LHCN-M2 (cell line): ENCODE measurements around the gene ZNF660. TPM values are rescaled to one million over a fixed set of nuclear protein-coding genes. Genes with fewer than 3 reads are reported as not detected.
A peak's percentile ranks its signal among the peaks of the same experiment; 100 is the strongest.
"Not testable (repeated sequence)": the region's sequence is repeated elsewhere in the genome, so short reads cannot be mapped to it uniquely, and the experiment has no call there.

Experiments
- DNase-seq: peaks from one replicate; pipeline ENCODE4 v3.0.0-alpha.2; 2012; ENCODE audit warnings: low read depth
- polyA plus RNA-seq: library from polyadenylated mRNA; unstranded; fragments of >200 nt; gene quantifications from one replicate; pipeline ENCODE4 v1.2.1, GENCODE V29; 2012; ENCODE audit warnings: missing spikeins
- total RNA-seq: library from RNA; depleted of rRNA; stranded (reverse); fragments of >200 nt; gene quantifications from 2 replicates; pipeline ENCODE4 v1.2.3, GENCODE V29; 2014; rRNA removed

The ZNF660 gene
- total RNA-seq: 2.9 and 4.0 TPM in 2 replicates
- polyA plus RNA-seq: 1.0 TPM

DNA sequence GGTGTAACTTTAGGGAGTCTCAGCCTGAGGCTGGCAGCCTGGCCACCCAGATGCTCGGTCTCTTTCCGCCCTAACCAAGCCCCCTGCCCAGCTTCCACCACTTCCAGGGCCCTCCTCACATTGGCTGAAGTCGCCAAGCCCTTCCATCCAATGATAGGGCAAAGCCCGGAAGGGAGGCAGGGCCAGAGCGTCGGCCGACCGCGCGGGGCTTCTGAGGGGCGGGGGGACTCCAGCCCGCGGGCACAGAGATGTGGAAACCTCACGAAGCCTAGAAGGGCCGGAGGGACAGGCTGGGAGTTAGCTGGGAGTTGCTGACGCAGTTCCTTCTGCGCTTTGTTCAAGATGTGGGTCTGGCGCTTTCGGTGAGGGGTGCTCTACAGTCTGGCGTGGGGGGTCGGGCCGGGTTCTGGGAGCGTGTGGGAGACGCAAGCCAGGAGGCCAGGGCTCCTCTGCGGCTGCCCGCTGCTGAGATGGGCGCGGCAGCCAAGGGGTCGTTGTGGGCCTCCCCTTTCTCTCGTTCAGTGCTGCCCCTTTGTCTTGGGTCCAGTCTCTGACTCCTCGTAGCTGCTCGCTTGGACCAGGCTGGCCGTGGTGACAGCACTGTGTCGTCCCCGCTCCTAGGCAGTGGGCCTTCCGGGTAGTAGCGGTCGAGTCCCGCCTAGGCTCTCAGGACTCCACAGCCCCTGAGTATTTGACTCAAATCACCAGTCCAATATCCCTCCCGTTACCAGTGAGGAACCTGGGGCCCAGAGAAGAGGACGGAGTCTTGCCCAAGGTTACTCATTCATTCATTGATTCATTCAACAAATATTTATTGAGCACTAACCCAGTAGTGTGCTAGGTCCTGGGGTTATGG lies at the start of gene ZNF660:
Gene ZNF660 (plus strand): TSS at position 319 of the 856 bp plus-strand sequence. CDS start 9,230 bp downstream, outside the sequence.
- peak; percentile 81 for DNase-seq

DNA sequence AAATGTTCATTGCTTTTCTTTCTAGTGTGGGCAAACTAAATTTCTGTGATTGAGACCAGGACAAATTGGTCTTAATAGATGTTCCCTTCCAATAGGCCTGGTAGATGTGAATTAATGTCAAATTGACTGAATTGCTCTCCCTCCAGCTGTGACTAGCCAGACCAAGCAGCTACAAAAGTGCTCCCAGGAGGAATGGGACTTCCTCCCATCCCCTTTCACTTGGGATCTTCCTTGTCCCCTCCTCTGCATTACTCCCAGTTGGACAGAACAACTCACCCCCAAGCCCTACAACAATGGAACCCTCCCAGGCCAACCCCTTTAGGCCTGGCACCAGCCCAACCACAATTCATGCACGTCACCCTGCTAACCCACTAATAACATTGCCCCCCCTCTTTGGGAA lies 49.4 kb upstream of the ZNF660 start:
- DNase-seq: no peak

DNA sequence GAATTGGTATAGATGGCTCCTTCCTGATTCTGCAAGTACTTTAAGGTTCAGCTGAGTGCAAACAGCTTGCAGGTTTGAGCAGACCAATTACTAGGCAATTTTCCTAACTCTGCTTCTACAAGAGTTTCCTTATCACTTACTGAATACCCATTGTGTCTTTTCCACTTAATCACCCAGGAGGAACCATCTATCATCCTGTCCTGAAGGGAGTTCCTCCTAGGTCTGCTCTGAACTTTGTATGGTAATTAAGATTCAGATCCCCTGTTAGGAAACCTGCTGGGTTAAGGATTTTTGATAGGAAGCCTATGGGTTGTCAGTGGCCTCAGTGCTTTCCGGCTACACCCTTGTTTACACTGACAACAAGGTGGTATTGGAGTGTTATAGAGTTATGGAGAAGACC lies 40.0 kb upstream of the ZNF660 start:
- DNase-seq: not testable (repeated sequence)

DNA sequence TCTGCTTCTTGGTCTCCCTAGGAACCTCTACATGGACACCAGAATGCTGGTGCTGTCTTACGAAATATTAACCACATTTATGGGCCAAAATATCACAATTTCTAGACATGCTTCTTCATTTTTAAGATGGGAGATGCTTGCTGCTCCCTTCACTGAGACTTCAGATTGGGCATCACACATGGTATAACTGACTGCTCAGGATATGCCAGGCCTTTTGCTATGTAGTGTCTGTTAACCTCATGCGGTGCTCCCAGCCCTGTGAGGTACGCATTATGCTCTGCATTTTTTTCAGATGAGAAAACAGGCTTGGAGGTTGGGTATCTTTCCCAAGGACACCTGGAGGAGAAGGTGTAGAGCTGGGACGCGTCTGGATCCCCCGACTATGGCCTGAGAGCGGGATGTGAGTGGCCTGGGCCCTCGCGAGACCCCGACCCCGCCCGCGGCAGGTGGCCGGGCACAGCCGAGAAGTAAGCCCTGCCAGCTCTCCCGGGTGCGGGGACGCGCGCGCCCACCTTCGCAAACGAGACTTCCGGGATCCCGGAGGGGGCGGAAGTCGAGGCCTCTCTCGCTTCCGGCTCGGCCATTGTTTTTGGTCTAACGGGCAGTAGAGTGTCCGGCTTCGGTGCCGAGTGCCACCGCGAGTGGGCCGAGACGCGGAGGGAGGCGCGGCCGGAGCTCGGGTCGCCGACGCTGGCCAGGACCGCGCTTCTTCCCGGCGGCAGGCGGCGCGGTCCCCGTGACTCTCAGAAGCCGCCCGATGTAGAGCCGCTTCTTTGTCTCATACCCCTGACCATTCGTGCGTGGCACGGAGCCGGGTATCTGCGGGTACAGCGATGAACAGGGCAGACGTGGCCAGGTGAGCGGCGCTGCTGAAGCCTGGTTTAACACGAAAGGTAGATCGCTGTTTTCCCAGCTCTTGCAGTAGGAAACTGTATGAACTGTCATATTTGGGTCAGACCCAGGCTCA lies 29.9 kb upstream of the ZNF660 start, which contains the start of gene ZKSCAN7:
Gene ZKSCAN7 (plus strand): TSS at position 568 of the 967 bp plus-strand sequence. CDS start 1,855 bp downstream, outside the sequence.
- DNase-seq: peak; percentile 60

DNA sequence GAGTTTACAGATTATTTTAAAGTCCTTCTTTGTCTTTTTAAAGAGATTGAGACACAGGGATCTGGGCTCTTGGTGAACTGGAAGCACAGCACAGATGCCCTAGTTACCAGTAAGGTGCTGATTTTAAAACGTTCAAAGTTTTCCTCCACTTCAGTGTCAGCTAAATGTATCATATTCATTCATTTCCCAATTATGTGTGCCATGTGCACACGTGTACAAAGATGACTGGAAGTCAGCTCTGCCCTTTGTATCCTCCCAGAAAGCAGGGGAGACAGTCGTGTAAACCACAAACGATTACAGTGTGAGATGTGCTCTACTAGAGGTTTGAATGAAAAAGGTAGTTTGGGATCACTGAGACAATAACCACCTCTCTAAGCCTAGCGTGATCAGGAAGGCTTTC lies 29.0 kb upstream of the ZNF660 start:
- peak; percentile 37 for DNase-seq

DNA sequence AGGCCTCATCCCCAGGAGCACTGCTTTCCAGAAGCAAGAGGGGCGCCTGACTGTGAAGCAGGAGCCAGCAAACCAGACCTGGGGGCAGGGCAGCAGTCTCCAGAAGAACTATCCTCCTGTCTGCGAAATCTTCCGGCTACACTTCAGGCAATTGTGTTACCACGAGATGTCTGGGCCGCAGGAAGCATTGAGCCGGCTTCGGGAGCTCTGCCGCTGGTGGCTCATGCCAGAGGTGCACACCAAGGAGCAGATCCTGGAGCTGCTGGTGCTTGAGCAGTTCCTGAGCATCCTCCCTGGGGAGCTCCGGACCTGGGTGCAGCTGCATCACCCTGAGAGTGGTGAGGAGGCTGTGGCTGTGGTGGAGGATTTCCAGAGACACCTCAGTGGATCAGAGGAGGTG lies 27.7 kb upstream of the ZNF660 start:
- no peak for DNase-seq

DNA sequence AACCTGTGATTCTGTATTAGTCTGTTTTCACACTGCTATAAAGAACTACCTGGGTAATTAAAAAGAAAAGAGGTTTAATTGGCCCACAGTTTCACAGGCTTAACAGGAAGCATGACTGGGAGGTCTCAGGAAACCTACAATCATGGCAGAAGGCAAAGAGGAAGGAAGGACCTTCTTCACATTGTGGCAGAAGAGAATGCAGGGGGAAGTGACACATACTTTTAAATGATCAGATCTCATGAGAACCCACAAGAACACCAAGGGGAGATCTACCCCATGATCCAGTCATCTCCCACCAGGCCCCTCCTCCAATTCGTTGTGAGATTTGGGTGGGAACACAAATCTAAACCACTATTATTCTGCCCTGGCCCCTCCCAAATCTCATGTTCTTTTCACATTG lies 23.7 kb upstream of the ZNF660 start:
- no peak for DNase-seq

DNA sequence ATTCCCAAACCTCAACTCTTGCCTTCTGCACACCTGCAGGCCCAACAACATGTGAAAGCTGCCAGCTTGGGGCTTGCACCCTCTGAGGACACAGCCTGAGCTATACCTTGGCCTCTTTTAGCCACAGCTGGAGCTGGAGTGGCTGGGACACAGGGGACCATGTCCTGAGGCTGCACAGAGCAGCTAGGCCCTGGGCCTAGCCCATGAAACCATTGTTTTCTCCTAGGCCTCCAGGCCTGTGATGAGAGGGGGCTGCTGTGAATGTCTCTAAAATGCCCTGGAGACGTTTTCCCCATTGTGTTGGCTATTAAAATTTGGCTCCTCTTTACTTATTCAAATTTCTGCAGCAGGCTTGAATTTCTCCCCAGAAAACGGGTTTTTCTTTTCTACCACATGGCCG lies 22.6 kb upstream of the ZNF660 start:
- no peak for DNase-seq

DNA sequence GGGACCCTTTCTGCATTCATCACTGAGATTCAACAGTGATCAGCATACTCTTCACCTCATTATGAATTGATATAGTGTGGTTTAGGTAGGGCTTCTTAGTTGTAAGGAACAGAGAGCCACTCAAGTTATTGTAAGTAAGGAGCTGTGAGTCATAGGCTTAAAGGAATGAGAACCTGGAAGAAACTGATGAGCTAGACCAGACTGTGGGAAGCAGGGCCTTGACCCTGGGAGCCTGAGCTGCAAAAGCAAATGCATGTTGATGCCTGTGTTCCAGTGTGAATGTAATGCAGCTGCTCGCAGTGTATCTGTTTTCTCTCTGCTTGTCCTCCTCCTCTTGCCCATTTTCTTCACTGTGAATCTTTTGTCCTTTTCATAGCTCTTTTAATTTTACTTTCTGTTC lies 16.2 kb upstream of the ZNF660 start:
- peak; percentile 53 for DNase-seq

DNA sequence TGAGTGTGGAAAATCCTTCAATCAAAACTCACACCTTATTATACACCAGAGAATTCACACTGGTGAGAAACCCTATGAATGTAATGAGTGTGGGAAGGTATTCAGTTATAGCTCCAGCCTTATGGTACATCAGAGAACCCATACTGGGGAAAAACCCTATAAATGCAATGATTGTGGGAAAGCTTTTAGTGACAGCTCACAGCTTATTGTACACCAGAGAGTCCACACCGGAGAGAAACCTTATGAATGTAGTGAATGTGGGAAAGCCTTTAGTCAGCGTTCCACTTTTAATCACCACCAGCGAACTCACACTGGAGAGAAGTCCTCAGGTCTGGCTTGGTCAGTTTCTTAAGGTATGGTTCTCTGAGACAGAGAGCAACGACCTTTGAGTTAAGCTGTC lies 13.7 kb upstream of the ZNF660 start:
- DNase-seq: no peak

DNA sequence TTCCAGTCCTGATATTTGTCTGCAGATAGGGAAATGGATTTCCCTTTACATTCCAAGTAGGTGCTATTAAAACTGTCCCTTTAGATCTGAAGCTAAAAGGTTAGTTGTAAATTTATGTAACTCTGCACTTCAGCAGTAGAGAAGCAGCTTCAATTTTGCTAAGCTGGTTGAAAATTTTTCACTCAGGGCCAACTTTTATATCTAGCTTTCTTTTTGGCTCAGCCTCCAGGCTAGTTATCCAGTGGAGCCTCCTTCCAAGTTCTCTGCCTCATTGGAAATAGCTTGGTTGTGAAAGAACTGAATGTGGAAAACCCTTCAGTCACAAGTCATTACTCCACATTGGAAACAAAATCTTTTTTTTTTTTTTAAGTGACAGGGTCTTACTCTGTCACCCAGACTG lies 8.2 kb upstream of the ZNF660 start:
- no peak for DNase-seq

DNA sequence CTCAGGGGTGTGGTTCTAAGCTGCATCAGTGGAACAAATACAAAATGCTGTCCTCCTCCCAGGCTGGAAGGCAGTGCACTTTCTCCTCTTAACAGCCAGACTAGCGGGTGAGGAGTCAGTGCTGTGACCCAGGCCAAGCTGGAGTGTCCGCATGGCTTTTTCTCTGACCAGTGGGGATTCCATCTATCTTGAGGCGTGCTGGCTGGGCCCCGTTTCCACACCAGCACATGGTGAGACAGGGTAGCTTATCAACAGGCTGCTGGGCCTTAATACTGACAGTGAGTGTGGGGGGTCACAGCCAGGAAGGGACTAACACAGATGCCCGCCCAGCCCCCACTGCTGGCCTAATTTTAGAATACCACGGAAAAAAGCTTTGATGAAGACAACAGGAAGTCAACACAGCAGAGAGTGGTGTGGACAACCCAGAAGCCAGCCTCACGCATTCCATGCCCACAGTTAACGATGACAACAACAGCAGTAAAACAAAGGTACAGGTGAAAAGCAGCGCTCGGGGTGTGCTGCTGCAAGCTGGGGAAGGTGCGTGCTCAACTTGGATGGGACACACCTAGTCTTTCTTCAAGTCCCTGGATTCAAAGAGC lies 7.3 kb upstream of the ZNF660 start:
- DNase-seq: not testable (repeated sequence)

DNA sequence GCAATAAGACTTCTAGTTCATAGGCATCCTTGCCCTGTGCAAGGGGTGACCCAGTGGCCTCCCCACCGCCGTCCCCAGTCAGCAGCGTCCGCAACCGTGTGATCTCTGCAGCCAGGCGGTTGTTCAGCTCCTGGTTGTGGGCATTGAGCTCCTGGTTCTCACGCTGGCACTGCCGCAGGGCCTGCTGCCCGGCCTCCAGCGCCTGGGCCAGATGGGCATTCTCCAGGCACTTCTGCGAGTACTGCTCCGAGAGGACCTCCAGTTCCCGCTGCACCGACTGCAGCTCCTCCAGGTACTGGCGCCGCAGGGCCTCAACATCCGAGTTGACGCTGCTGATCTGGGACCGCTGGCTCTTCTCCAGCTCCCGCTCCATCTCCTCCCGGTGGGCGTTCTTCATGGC lies 6.4 kb upstream of the ZNF660 start:
- DNase-seq: not testable (repeated sequence)

DNA sequence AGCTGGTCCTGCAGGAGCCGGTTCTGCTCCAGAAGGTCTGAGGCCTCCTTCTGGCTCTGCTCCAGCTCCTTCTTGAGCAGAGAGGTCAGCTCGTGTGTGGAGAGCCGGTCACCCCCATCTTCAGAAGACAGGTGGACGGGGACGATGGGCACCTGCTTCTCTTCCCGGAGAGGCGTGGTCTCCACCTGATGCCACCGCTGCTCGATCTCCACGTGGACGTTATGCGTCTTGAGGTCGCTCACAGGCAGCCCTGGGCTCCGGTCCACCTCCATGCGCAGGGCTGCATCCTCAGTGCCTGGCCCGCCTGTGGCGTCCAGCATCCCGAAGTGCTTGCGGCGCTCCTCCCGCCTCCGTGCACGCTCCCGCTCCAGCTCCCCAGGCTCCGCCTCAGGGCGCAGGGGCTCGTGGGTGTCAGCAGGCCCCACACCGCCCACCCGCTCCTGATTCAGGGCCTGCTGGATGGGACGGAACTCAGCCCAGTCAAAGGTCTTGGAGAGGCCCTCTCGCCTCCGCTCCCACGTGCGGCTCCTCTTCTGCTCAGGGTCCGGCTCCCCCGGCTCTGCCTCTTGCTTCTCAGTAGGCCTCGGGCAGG lies 5.7 kb upstream of the ZNF660 start:
- not testable (repeated sequence) for DNase-seq

DNA sequence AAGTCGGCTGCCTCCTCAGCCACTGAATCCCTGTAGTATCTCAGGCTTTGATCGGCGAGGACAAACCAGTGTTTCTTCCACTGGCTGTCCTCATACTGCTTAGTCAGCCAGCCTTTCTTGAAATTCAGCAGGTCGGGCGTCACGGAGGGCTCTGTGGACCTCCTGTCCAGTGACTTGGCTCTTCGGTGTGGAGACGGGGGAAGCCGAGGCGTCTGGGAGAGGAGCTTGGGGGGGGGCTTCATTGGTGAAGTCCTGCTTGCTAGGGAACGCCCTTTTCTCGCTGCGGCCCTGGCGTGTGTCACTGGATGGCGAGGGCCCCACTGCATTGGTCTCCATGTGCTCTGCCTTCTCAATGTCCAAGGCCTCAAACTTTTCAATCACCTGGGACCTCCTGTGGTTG lies 5.0 kb upstream of the ZNF660 start:
- not testable (repeated sequence) for DNase-seq

DNA sequence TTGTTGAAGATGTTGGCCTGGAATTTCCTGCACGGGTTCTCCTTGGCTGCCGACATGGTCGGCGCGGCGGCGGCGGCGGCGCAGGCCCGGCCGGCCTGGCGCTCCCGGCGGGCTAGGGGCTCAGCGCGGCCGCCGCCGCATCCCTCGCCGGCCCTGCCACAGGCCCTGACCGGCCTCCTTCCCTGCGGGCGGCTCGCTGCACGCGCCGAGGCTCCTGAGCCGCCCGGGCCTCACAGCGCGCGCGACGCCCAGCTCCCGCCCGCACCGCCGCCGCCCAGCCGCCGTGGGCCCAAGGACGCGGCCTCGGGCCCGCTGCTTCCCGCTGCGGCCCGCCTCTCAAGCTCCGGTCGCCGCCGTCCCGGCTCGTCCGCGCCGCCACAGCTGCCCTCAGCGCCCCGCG lies 3.8 kb upstream of the ZNF660 start:
- not testable (repeated sequence) for DNase-seq

DNA sequence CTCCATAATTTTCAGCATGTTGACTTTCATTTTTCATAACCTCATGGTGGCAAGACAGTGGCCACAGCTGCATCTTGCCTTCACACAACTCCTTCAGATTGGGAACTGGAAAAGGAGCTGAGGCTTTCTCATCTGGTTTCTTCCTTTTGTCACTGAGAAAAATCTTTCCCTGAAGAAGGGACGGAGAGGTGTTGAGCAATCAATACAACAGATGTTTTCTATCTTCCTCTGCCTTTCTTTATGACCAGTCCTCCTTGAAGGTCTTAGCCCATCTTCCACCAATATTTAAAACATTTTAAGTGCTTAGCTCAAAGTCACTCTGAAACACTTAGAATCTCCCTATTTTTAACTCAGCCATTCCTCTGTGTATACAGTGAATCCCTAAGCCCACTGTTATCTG lies 11.9 kb downstream of the ZNF660 start:
- no peak for DNase-seq

DNA sequence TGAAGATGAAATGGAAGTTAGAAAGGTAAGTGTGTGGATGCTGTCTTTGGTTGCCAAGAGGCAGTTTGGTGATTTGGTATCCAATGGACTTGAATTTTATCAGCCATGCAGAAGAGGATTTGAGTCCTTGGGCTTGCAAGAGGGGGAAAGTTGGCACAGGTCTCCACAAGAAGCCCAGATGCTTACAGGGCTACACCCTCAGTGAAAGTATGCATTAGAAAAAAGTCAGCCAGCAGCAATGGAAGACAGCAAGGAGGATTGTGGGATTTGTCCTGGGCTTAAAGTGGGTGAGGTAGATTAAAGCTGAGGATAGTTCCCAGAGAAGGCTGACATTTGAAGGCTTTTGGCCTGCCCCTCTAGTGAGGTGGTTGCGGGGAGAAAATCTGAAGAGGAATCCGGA lies 17.0 kb downstream of the ZNF660 start:
- DNase-seq: no peak

DNA sequence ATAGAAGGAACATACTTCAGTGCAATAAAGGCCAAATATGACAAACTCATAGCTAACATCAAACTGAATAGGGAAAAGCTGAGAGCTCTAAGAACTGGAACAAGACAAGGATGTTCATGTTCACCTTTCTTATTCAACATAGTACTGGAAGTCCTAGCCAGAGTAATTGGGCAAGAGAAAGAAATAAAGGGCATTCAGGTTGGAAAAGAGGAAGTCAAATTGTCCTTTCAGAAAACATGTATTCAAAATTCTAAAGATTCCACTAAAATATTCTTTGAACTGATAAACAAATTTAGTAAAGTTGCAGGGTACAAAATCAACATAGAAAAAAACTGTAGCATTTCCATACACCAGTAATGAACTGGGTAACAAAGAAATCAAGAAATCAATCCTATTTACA lies 27.9 kb downstream of the ZNF660 start:
- no peak for DNase-seq

DNA sequence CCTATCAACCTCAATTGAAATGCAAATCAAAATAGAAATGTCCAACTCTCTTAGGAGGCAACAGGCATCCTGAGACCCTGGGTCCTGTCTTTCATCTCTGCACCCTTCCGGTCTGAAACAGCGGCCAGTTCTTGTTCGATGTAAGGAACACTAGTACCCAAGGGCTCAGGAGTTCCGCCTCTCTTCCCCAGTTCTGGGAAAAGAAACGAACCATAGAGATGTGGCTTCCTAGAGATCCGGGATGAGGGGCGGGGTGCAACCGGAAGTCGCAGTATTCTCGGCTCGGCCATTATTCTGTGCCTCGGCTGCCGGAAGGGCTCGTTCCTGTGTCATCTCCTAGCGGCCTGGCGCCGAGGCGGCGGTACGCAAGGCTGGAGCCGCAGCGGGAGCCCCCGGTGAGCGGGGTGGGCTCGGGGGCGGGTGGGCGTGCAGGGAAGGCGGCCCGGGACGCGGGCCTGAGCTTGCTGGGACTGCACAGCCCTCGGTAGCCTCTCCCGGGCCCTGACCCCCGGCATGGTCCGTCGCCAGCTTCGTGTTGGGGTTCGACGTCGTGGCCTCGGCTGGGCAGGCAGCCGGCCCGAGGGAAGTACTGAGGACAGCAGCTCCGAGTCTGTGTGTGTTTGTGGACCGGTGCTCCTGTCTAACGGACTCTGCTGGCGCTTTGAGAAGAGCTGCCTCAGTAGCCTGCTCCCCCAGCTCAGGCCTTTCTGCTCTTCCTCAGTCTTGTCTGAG lies 40.2 kb downstream of the ZNF660 start, which contains the start of gene ZNF197:
Gene ZNF197 (plus strand): TSS at position 288 of the 732 bp plus-strand sequence. CDS start 4,119 bp downstream, outside the sequence.
- DNase-seq: peak; percentile 93
